ENCODE data around the gene MZF1.

Gene MZF1

DNA sequence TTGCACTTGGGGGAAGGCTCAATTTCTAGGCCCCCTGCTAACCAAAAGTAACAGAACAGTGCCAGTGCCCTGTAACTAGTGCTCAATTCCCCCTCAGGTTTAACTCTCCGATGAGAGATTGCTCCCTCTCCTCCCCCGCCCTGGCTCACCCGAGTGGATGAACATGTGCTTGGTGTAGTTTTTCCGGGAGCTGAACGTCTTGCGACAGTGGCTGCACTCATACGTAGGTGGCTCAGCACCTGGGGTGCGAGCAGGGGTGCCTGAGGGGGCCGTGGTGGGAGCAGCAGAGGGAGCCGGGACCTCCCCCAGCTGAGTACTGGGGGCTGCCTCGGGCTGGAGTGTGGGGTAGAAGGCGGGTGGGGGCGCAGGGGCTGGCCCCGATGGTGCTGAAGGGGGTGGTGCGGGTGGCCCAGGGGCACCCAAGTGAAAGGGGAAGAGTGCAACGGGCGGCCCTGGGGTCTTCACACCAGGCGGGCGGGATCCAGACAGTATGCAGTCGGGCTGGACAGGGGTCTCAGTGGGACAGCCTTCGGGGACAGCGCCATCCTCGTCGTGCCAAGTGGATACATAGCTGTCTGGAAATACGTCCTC, 56.8 kb downstream of the MZF1 start:
- peaks cover 63% of the 10 kb centered on the region for H3K4me1 ChIP-seq (ENCODE audit: insufficient read depth, low read length)
- H3K4me2 ChIP-seq (ENCODE audit: insufficient read depth, low read length) = peak overlapping the region; percentile 98
- no peaks in the 10 kb centered on the region for H3K9me3 ChIP-seq (ENCODE audit: insufficient read depth, low read length, severe bottlenecking)
- no peak overlapping the region for H3K27ac ChIP-seq (ENCODE audit: low read length)
- no peak overlapping the region for H3K4me3 ChIP-seq (ENCODE audit: low read depth in 1 of 2, low read length in 2 of 2)
- no peak overlapping the region for H2AFZ ChIP-seq (ENCODE audit: low read depth, low read length)
- ATAC-seq (ENCODE audit: insufficient read depth, low read depth) (no peak), DNase-seq (no peak)
- H3K36me3 ChIP-seq (ENCODE audit: insufficient read depth, low read length) = peaks cover 29% of the 10 kb centered on the region
- peaks cover 21% of the 10 kb centered on the region for H4K20me1 ChIP-seq (ENCODE audit: insufficient read depth, low read length)
- H3K79me2 ChIP-seq (ENCODE audit: insufficient read depth, low read length) = peaks cover 60% of the 10 kb centered on the region
- peak overlapping the region; percentile 79; the same call in 1 of the 2 replicates for H3K9ac ChIP-seq (ENCODE audit: low read depth, low read length)
- TF ChIP-seq EZH2 (IDR thresholded peaks at IDR 0.05; ENCODE audit: borderline replicate concordance, low read depth, low read length, severe bottlenecking) = no peak
- TF ChIP-seq, protein P1, sequence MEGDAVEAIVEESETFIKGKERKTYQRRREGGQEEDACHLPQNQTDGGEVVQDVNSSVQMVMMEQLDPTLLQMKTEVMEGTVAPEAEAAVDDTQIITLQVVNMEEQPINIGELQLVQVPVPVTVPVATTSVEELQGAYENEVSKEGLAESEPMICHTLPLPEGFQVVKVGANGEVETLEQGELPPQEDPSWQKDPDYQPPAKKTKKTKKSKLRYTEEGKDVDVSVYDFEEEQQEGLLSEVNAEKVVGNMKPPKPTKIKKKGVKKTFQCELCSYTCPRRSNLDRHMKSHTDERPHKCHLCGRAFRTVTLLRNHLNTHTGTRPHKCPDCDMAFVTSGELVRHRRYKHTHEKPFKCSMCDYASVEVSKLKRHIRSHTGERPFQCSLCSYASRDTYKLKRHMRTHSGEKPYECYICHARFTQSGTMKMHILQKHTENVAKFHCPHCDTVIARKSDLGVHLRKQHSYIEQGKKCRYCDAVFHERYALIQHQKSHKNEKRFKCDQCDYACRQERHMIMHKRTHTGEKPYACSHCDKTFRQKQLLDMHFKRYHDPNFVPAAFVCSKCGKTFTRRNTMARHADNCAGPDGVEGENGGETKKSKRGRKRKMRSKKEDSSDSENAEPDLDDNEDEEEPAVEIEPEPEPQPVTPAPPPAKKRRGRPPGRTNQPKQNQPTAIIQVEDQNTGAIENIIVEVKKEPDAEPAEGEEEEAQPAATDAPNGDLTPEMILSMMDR (IDR thresholded peaks at IDR 0.05; ENCODE audit: borderline replicate concordance, extremely low read depth, low read length, poor library complexity, severe bottlenecking) = no peak
- no peaks in the 10 kb centered on the region for H3K27me3 ChIP-seq (ENCODE audit: insufficient read depth, low read length, poor library complexity)

GRCh38 chr19:58515259-58515658, 57.9 kb downstream of the MZF1 start:
- H4K20me1 ChIP-seq (ENCODE audit: insufficient read depth, low read length) = peaks cover 21% of the 10 kb centered on the region
- TF ChIP-seq EZH2 (IDR thresholded peaks at IDR 0.05; ENCODE audit: borderline replicate concordance, low read depth, low read length, severe bottlenecking) = no peak
- TF ChIP-seq, protein P1 (IDR thresholded peaks at IDR 0.05; ENCODE audit: borderline replicate concordance, extremely low read depth, low read length, poor library complexity, severe bottlenecking) = no peak
- H3K27me3 ChIP-seq (ENCODE audit: insufficient read depth, low read length, poor library complexity) = no peaks in the 10 kb centered on the region
- H3K4me1 ChIP-seq (ENCODE audit: insufficient read depth, low read length) = peaks cover 58% of the 10 kb centered on the region
- H3K27ac ChIP-seq (ENCODE audit: low read length) = 0 out of 2 replicates have a peak overlapping the region, but pooled peaks have one; percentile 25
- peaks cover 58% of the 10 kb centered on the region for H3K79me2 ChIP-seq (ENCODE audit: insufficient read depth, low read length)
- no peak overlapping the region for H2AFZ ChIP-seq (ENCODE audit: low read depth, low read length)
- peaks cover 29% of the 10 kb centered on the region for H3K36me3 ChIP-seq (ENCODE audit: insufficient read depth, low read length)
- peak overlapping the region; percentile 79 for H3K9ac ChIP-seq (ENCODE audit: low read depth, low read length)
- H3K4me2 ChIP-seq (ENCODE audit: insufficient read depth, low read length) = peak overlapping the region; percentile 98
- DNase-seq (no peak), ATAC-seq (ENCODE audit: insufficient read depth, low read depth) (no peak)
- no peaks in the 10 kb centered on the region for H3K9me3 ChIP-seq (ENCODE audit: insufficient read depth, low read length, severe bottlenecking)
- 0 out of 4 replicates have a peak overlapping the region, but pooled peaks of 1 of the 2 experiments have one; percentile 39 for H3K4me3 ChIP-seq (ENCODE audit: low read depth in 1 of 2, low read length in 2 of 2)

DNA sequence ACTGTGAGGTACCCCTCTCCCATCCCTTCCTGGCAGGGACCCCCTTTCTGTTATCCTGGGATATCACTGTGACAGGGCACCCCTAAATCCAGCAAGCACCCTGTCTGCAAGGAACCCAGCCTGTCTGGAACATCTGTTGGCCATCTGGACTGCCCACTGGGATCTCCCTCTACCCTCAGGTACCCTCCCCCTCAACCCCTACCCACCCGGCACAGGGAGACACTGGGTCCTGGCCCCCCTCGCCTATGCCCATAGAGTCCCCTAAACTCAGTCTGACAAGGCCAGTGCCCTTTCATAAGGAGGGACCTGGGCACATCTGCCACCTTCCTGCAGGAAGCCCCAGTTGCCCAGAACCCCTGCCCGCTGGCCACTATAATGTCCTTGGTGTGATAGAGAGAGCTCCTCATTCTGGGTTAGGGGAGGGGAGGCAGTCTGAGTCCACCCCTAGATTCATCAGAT, 58.5 kb downstream of the MZF1 start:
- Histone ChIP-seq H3K9ac (ENCODE audit: low read depth, low read length) (peak overlapping the region; percentile 79), H4K20me1 (ENCODE audit: insufficient read depth, low read length) (peaks cover 21% of the 10 kb centered on the region), H3K27ac (ENCODE audit: low read length) (peak overlapping the region; percentile 91), H2AFZ (ENCODE audit: low read depth, low read length) (peak overlapping the region; percentile 9; the same call in 1 of the 2 replicates), H3K79me2 (ENCODE audit: insufficient read depth, low read length) (peaks cover 54% of the 10 kb centered on the region), H3K4me3 (ENCODE audit: low read depth in 1 of 2, low read length in 2 of 2) (peak overlapping the region; percentile 56 to 94; a peak in 3 of 4 replicates), H3K4me2 (ENCODE audit: insufficient read depth, low read length) (peak overlapping the region; percentile 98), H3K27me3 (ENCODE audit: insufficient read depth, low read length, poor library complexity) (no peaks in the 10 kb centered on the region), H3K4me1 (ENCODE audit: insufficient read depth, low read length) (peaks cover 55% of the 10 kb centered on the region), H3K9me3 (ENCODE audit: insufficient read depth, low read length, severe bottlenecking) (no peaks in the 10 kb centered on the region), H3K36me3 (ENCODE audit: insufficient read depth, low read length) (peaks cover 29% of the 10 kb centered on the region)
- TF ChIP-seq EZH2 (IDR thresholded peaks at IDR 0.05; ENCODE audit: borderline replicate concordance, low read depth, low read length, severe bottlenecking) = no peak
- TF ChIP-seq, protein P1 (IDR thresholded peaks at IDR 0.05; ENCODE audit: borderline replicate concordance, extremely low read depth, low read length, poor library complexity, severe bottlenecking) = no peak
- DNase-seq = no peak
- no peak for ATAC-seq (ENCODE audit: insufficient read depth, low read depth)
